Measurements from ENCODE around the gene HIKESHI.

DNA sequence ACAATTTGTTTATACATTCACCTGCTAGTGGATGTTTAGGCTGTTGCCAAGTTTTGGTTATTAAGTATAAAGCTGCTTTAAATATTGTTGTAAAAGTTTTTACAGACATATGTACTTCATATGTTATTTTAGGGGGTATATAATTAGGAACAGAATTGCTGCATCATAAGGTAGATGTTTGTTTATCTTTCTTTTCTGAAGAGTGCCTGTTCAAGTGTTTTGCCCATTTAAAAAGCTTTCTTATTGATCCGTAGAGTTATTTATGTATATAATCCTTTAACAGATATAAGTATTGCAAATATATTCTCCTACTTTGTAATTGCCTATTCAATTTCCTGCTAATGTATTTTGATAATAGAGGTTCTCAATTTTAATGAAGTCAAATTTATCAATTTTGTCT is 61.4 kb downstream of the HIKESHI start:
- no peak for TF ChIP-seq EZH2phosphoT487 (IDR thresholded peaks at IDR 0.05; ENCODE audit: unreplicated experiment)
- TF ChIP-seq, protein P1, sequence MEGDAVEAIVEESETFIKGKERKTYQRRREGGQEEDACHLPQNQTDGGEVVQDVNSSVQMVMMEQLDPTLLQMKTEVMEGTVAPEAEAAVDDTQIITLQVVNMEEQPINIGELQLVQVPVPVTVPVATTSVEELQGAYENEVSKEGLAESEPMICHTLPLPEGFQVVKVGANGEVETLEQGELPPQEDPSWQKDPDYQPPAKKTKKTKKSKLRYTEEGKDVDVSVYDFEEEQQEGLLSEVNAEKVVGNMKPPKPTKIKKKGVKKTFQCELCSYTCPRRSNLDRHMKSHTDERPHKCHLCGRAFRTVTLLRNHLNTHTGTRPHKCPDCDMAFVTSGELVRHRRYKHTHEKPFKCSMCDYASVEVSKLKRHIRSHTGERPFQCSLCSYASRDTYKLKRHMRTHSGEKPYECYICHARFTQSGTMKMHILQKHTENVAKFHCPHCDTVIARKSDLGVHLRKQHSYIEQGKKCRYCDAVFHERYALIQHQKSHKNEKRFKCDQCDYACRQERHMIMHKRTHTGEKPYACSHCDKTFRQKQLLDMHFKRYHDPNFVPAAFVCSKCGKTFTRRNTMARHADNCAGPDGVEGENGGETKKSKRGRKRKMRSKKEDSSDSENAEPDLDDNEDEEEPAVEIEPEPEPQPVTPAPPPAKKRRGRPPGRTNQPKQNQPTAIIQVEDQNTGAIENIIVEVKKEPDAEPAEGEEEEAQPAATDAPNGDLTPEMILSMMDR (conservative IDR thresholded peaks at IDR 0.05; ENCODE audit: low read depth in 2 of 2), result no peak
- no peak for TF ChIP-seq POLR2AphosphoS5 (IDR thresholded peaks at IDR 0.05; ENCODE audit: low read depth)
- no peak for TF ChIP-seq EZH2 (IDR thresholded peaks at IDR 0.05; ENCODE audit: low read depth, unreplicated experiment)
- TF ChIP-seq, protein P2, sequence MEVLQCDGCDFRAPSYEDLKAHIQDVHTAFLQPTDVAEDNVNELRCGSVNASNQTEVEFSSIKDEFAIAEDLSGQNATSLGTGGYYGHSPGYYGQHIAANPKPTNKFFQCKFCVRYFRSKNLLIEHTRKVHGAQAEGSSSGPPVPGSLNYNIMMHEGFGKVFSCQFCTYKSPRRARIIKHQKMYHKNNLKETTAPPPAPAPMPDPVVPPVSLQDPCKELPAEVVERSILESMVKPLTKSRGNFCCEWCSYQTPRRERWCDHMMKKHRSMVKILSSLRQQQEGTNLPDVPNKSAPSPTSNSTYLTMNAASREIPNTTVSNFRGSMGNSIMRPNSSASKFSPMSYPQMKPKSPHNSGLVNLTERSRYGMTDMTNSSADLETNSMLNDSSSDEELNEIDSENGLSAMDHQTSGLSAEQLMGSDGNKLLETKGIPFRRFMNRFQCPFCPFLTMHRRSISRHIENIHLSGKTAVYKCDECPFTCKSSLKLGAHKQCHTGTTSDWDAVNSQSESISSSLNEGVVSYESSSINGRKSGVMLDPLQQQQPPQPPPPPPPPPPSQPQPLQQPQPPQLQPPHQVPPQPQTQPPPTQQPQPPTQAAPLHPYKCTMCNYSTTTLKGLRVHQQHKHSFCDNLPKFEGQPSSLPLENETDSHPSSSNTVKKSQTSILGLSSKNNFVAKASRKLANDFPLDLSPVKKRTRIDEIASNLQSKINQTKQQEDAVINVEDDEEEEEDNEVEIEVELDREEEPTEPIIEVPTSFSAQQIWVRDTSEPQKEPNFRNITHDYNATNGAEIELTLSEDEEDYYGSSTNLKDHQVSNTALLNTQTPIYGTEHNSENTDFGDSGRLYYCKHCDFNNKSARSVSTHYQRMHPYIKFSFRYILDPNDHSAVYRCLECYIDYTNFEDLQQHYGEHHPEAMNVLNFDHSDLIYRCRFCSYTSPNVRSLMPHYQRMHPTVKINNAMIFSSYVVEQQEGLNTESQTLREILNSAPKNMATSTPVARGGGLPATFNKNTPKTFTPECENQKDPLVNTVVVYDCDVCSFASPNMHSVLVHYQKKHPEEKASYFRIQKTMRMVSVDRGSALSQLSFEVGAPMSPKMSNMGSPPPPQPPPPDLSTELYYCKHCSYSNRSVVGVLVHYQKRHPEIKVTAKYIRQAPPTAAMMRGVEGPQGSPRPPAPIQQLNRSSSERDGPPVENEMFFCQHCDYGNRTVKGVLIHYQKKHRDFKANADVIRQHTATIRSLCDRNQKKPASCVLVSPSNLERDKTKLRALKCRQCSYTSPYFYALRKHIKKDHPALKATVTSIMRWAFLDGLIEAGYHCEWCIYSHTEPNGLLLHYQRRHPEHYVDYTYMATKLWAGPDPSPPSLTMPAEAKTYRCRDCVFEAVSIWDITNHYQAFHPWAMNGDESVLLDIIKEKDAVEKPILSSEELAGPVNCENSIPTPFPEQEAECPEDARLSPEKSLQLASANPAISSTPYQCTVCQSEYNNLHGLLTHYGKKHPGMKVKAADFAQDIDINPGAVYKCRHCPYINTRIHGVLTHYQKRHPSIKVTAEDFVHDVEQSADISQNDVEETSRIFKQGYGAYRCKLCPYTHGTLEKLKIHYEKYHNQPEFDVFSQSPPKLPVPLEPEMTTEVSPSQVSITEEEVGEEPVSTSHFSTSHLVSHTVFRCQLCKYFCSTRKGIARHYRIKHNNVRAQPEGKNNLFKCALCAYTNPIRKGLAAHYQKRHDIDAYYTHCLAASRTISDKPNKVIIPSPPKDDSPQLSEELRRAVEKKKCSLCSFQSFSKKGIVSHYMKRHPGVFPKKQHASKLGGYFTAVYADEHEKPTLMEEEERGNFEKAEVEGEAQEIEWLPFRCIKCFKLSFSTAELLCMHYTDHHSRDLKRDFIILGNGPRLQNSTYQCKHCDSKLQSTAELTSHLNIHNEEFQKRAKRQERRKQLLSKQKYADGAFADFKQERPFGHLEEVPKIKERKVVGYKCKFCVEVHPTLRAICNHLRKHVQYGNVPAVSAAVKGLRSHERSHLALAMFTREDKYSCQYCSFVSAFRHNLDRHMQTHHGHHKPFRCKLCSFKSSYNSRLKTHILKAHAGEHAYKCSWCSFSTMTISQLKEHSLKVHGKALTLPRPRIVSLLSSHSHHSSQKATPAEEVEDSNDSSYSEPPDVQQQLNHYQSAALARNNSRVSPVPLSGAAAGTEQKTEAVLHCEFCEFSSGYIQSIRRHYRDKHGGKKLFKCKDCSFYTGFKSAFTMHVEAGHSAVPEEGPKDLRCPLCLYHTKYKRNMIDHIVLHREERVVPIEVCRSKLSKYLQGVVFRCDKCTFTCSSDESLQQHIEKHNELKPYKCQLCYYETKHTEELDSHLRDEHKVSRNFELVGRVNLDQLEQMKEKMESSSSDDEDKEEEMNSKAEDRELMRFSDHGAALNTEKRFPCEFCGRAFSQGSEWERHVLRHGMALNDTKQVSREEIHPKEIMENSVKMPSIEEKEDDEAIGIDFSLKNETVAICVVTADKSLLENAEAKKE (CRISPR knock-in tag; IDR thresholded peaks at IDR 0.05), result no peak
- TF ChIP-seq, protein P3, sequence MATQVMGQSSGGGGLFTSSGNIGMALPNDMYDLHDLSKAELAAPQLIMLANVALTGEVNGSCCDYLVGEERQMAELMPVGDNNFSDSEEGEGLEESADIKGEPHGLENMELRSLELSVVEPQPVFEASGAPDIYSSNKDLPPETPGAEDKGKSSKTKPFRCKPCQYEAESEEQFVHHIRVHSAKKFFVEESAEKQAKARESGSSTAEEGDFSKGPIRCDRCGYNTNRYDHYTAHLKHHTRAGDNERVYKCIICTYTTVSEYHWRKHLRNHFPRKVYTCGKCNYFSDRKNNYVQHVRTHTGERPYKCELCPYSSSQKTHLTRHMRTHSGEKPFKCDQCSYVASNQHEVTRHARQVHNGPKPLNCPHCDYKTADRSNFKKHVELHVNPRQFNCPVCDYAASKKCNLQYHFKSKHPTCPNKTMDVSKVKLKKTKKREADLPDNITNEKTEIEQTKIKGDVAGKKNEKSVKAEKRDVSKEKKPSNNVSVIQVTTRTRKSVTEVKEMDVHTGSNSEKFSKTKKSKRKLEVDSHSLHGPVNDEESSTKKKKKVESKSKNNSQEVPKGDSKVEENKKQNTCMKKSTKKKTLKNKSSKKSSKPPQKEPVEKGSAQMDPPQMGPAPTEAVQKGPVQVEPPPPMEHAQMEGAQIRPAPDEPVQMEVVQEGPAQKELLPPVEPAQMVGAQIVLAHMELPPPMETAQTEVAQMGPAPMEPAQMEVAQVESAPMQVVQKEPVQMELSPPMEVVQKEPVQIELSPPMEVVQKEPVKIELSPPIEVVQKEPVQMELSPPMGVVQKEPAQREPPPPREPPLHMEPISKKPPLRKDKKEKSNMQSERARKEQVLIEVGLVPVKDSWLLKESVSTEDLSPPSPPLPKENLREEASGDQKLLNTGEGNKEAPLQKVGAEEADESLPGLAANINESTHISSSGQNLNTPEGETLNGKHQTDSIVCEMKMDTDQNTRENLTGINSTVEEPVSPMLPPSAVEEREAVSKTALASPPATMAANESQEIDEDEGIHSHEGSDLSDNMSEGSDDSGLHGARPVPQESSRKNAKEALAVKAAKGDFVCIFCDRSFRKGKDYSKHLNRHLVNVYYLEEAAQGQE (IDR thresholded peaks at IDR 0.05; ENCODE audit: unreplicated experiment), result no peak
- no peak for TF ChIP-seq JUNB (IDR thresholded peaks at IDR 0.05; ENCODE audit: unreplicated experiment)
- TF ChIP-seq CREB1 (CRISPR knock-in tag; IDR thresholded peaks at IDR 0.05; ENCODE audit: low read depth), result no peak
- no peak for TF ChIP-seq ZNF114 (CRISPR knock-in tag; IDR thresholded peaks at IDR 0.05)
- TF ChIP-seq STAT1 (IDR thresholded peaks at IDR 0.05; ENCODE audit: unreplicated experiment), result no peak
- TF ChIP-seq ZNF331 (CRISPR knock-in tag; IDR thresholded peaks at IDR 0.05; ENCODE audit: low read depth), result no peak
- TF ChIP-seq NANOG (IDR thresholded peaks at IDR 0.05; ENCODE audit: borderline replicate concordance), result no peak
